ENCODE results near the gene JPH4. TPM values are rescaled to one million over a fixed set of nuclear protein-coding genes. Genes with fewer than 3 reads are reported as not detected.
A peak's percentile ranks its signal among the peaks of the same experiment; 100 is the strongest.

The JPH4 gene
- total RNA-seq, 6 experiments from 2014 or later = 0.07 to 0.20 (median 0.19) TPM; not detected in 3

GRCh38 chr14:23556700-23557440, 21.7 kb downstream of the JPH4 start:
- no peaks in the 10 kb centered on the region for H3K27me3 ChIP-seq
- peaks cover 0 to 11% (median 3%) of the 10 kb centered on the region in 4 donors for H3K4me1 ChIP-seq
- no peaks in the 10 kb centered on the region for H3K9me3 ChIP-seq
- intact Hi-C loops (cut with DNase I) = no loop called here
- no peak for DNase-seq
- 13% methylated on average over 3 of the region's 17 CpGs for WGBS (ENCODE audit: insufficient coverage, low coverage, low lambda C conversion rate, missing lambda C conversion rate)
- peaks cover 0 to 16% (median 0%) of the 10 kb centered on the region in 4 donors for H3K36me3 ChIP-seq
- ATAC-seq = no peak
- peak overlapping the region; percentile 72 to 99 (median 90) for H3K4me3 ChIP-seq
- H3K27ac ChIP-seq = peak overlapping the region; percentile 89 to 95 (median 93)
- TF ChIP-seq POLR2A (IDR thresholded peaks at IDR 0.05) (no peak), CTCF (IDR thresholded peaks at IDR 0.05) (no peak)

- H3K4me3 ChIP-seq = peak within 1 kb of the TSS; percentile 72 to 99 (median 90)
- DNase-seq (peak; percentile 96 to 97 (median 97)), ATAC-seq (peak; percentile 87 to 92 (median 92))
- TF ChIP-seq POLR2A (IDR thresholded peaks at IDR 0.05) = no peak
- TF ChIP-seq CTCF (IDR thresholded peaks at IDR 0.05) = no peak
- intact Hi-C loops (cut with DNase I) = no loop called here
- no peaks in the 10 kb centered on the region for H3K27me3 ChIP-seq
- no peaks in the 10 kb centered on the region for H3K9me3 ChIP-seq
- WGBS (ENCODE audit: insufficient coverage, low coverage, low lambda C conversion rate, missing lambda C conversion rate) = 0% methylated on average over 9 of the region's 54 CpGs
- H3K27ac ChIP-seq = peak within 1 kb of the TSS; percentile 89 to 95 (median 93)
- H3K36me3 ChIP-seq = peaks cover 0 to 12% (median 0%) of the 10 kb centered on the region in 4 donors
- peaks cover 0 to 11% (median 3%) of the 10 kb centered on the region in 4 donors for H3K4me1 ChIP-seq
Measured at GRCh38 chr14:23555882-23556699, 22.5 kb downstream of the JPH4 start, which contains the start of gene THTPA. THTPA (plus strand) TSS chr14:23556271; CDS start chr14:23556758, 487 bp downstream.

GRCh38 chr14:23555533-23555881, 23.1 kb downstream of the JPH4 start:
- Histone ChIP-seq H3K36me3 (peaks cover 0 to 11% (median 0%) of the 10 kb centered on the region in 4 donors), H3K4me1 (peaks cover 0 to 11% (median 3%) of the 10 kb centered on the region in 4 donors), H3K27ac (peak overlapping the region in 2 of 3 donors; percentile 89 to 93), H3K27me3 (no peaks in the 10 kb centered on the region), H3K9me3 (no peaks in the 10 kb centered on the region), H3K4me3 (peak overlapping the region; percentile 72 to 99 (median 90))
- TF ChIP-seq POLR2A (IDR thresholded peaks at IDR 0.05) = no peak
- no peak for TF ChIP-seq CTCF (IDR thresholded peaks at IDR 0.05)
- no peak for DNase-seq
- intact Hi-C loops (cut with DNase I) = no loop called here
- no peak for ATAC-seq
- 2% methylated on average over 12 of the region's 14 CpGs for WGBS (ENCODE audit: insufficient coverage, low coverage, low lambda C conversion rate, missing lambda C conversion rate)

- no peaks in the 10 kb centered on the region for H3K4me1 ChIP-seq
- peak within 1 kb of the TSS; percentile 65 to 73 (median 69) for H3K4me3 ChIP-seq
- peak; percentile 26 for TF ChIP-seq POLR2A (IDR thresholded peaks at IDR 0.05)
- TF ChIP-seq CTCF (IDR thresholded peaks at IDR 0.05) = no peak
- H3K36me3 ChIP-seq = no peaks in the 10 kb centered on the region
- no peaks in the 10 kb centered on the region for H3K9me3 ChIP-seq
- WGBS (ENCODE audit: insufficient coverage, low coverage, low lambda C conversion rate, missing lambda C conversion rate) = 1% methylated on average over 46 of the region's 49 CpGs
- H3K27me3 ChIP-seq = no peaks in the 10 kb centered on the region
- DNase-seq (peak; percentile 89 to 93 (median 93)), ATAC-seq (peak; percentile 78 to 85 (median 82))
- intact Hi-C loops (cut with DNase I) = no loop called here
- no peak within 1 kb of the TSS for H3K27ac ChIP-seq
Measured at GRCh38 chr14:23551266-23552028, 27.1 kb downstream of the JPH4 start, which contains the start of gene ZFHX2. ZFHX2 (minus strand) TSS chr14:23551765; CDS start chr14:23535325, 16,440 bp downstream.
